NCI-H510A treated with DMSO at 0.1 percent for 48 hours (cell line): Measurements from ENCODE around the gene TDRD9.
A peak's percentile ranks its signal among the peaks of the same experiment; 100 is the strongest.

Experiments used
- DNase-seq: peaks from one replicate; lab custom pipeline; 2025; lab: John Stamatoyannopoulos, UW

The TDRD9 gene

DNA sequence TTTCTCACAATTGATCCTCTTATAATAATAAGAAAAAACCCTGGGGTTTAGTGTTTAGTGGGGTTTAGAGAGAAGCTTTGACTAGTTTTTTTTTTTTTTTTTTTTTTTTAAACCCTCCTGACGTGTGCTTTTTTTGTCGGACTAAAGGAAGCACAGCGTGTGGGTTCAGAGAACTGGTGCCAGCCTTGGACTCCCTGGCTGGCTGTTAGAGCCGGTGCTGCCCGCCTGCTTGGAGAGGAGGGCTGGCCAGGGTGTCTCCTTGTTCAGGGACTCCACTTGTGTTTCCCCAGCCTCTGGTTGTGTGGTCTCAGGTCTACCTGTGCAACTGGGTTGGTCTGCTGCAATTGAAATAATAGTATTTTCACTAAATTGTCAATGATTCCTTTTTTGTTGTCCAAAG is 103.1 kb downstream of the TDRD9 start:
- peak; percentile 14 for DNase-seq

DNA sequence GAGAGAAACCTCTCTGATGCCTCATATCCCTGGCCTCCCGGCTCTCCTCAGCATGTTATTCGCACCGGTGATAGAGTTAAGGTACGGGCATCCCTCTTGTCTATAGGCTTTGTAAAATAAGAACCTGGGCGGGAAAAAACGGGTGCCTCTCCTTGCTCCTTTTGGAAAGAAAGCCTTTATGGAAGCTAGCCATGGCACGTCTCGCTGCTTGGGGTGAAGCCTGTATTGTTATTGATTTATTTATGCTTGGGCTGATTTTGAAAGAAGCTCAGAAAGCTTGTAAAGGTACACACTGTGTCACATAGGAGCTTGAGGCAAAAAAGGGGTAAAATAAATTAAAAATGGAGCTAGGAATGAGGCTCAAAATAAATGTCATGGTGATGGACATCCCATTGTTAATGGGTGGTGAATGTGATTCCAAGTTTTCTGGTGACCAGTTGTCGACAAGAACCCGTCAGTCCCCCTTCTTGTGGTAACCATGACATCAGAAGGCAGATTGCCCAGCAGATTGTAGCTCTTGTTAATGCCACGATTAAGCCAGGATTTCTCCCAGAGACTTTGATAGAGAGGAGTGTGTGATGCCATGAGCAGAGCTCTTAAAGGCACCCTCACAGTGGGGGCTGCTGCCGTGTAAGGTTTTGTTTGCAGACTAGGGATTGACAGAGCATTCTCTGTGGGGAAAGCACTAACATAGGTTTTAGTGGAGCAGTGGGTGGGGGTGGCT is 106.9 kb downstream of the TDRD9 start:
- no peak for DNase-seq

DNA sequence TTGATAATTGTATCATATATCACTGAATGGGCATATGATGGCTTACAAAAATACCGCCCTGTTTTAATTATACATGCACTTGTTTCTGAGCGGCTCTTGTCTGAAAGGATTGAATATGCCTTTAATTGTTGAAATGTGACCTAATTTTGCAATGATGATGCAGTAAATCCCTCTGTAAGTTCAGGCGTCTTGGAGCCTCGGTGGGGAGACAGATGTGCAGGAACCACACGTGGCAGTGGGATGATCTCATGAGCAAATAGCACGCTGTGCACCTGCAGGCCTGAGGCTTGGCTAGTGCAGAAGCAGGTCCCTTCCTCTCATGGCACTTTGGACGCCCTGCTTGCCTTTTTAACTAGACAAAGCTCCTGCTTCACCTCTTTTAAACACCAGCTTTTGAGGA is 108.0 kb downstream of the TDRD9 start:
- no peak for DNase-seq

DNA sequence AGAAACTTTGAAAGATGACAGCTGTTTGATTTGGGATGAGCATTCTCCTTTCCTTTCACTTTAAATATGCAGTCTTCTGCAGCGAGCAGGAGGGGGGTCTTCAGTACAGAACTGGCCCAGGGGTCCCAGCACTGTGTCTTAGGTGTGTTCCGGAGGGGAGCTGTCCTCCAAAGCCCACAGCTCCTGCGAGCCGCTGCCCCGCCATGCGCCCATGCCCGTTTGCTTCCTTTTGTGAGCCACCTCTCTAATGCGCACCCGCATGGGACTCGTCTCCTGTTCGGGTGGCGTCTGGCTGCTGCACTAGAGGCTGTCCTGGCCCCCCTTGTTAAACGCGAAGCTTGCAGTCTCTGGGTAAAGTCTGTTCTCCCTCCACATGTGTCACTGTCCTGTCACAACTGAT is 108.8 kb downstream of the TDRD9 start:
- DNase-seq, result no peak

DNA sequence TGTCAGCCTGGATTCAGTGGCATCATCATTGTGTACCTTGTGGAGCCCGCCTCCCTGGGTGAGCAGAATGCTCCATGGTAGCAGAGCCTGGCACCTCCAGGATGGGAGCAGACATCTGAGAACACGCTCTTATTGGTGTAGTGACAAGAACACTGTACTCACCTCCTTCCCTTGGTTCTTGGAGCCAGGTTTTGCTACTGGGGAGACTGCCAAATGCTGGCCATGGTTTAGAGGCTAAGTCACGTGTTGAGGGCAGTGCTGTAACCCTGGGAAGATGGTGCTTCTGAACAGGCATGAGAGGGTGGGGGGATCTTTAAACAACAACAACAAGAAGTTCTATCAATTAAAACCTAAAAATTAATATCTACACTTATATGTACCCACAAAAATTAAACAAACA is 109.6 kb downstream of the TDRD9 start:
- DNase-seq, result no peak

DNA sequence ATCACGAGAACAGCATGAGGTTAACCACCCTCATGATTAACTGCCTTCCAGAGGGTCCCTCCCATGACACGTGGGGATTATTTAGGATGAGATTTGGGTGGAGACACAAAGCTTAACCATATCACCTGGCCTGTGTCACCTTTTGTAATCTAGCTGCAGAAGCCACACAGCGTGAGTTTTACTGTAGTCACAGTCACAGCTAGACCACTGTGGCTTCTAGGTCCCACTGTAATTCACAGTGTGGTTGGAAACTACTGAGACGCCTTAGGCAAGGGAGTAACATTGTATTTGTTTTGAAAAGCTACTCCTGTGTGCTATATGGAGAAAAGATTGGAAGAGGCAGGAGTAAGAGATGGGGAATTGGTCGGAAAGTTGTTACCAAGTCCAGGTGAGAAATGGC is 111.0 kb downstream of the TDRD9 start:
- DNase-seq, result no peak

DNA sequence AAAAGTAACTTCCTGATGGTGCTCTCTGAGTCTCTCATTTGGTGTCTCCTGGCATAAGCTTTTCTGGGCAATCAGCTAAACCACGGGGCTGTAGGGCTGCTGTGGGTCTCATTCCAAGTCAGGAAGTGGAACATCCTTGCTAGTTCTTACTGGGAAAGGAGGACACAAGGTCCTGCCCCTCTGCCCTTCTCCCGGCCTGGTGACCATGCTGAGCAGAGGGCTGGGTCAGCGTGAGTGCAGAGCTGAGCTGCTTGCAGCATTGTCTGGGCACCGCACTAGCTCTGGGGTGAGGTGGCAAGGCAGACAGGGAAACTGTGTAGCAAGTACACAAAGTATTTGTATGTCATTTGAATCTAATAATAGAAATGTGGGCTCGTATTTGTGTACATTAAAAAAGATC is 112.3 kb downstream of the TDRD9 start:
- no peak for DNase-seq

DNA sequence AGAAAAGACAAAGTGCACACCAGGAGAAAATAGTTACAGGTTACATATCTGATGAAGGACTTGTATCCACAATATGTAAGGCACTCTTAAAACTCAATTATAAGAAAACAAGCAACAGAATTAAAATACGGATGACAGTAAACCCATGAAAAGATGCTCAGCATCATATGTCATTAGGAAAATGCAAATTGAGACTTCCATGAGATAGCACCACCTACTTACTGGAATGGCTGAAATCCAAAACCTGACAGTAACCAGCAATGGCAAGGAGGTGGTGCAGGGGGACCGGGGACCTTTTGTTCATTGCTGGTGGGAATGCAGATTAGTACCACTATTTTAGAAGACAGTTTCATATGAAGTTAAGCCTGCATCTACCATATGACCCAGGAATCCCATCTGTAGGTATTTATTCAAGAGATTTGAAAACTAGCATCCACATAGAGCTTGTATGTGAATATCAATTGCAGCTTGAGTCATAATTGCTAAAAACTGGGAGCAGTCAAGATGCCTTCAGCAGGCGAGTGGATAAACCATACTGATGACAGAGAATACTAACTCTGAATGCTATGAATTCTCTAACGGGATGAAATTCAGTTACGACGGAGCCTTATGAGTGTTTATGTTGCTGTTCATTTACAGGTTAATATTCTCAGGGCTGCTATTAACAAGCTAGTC is 113.3 kb downstream of the TDRD9 start:
- no peak for DNase-seq

DNA sequence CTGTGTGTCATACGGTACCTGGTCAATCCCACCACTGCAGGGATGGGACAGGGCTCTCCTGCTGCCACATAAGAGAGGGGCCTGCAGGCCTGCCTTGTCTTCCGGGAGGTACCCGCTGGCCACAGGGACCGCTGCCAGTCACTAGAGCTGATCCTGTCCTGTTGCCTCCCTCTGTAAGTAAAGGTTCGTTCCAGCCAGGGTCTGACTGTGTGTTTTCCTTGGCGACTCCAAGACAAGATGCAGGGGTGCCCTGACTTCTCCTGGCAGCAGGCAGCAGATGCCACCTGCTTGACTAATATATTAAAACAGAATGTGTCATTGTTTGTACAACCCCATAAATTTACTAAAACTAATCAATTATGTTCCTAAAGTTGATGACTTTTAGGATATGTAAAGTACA is 115.8 kb downstream of the TDRD9 start:
- no peak for DNase-seq

DNA sequence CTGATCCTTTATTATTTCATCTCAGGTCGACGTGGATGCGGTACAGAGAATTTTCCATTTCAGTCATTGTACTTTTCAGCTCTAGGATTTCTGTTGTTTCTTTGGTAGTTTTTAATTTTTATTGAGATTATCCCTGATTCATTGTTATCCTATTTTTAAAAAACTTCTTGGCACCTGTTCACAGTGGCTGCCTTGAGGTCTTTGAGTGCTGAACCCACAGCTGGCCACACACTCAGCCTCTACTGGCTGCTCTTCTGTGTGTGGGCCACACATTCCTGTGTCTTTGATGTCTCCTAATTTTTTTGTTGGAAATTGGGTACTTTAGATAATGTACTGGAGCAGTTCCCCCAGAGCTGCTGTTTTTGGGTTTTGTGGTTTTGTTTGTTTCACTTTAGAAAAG is 119.5 kb downstream of the TDRD9 start:
- no peak for DNase-seq

DNA sequence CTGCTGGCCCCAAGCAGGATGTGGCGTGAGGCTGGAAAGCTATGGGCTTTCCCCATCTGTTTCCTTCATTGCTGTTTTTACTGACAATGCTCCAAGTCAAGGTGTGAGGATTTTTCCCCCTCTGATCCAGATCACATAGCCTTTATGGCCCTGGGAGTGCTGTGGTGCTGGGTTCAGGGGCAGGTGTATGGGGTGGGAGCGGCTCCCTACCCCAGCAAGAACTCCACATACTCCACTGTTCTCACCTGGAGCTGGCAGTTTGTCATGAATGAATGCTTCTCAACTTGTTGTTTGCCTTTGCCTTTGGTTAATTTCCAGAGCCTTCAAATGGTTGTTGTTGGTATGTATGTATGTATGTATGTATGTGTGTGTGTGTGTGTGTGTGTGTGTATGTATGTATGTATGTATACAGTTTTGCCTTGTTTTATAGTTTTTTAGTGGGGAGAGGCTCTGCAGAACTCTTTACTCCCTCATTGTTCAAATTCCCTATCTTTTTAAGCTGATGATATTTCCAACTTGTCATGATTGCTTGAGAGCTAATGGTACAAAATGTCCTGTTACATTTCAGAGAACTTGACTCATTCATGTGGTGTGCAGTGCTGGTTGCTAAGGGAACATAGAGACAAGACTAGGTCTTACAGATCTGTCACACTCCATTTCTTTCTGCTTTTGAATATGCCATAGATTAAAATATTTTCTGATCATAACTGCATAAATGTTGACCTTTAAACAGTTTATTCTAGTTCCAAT is 120.7 kb downstream of the TDRD9 start:
- no peak for DNase-seq

DNA sequence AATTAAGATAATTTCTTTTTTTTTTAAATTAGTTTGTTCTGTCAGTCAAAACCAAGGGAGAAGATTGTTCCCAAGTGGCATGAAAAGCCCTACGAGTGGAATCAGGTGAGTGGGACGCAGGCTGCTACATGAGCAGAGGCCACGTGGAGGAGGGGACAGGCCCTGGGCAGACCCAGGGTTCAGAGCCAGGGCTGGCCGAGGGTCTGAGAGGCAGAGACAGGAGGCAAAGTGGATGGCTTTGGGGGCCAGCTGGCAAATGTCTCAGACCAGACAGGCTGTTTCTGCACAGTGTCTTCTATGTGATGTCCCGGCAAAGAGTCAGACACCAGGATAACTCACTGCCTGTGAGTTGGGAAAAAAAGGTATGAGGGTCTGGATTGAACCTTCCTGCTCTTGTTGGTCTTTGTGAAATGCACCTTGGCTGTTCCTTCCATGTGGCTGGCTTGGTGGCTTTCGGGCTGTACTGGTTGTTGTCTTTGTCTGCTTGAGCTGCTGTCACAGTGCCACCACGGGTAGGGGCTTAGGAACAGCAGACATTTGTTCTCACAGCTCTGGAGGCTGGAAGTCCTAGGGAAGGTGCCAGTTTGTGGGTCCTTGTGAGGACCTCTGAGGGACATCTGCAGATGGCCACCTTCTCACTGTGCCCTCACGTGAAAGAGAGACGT is 121.5 kb downstream of the TDRD9 start:
- no peak for DNase-seq

DNA sequence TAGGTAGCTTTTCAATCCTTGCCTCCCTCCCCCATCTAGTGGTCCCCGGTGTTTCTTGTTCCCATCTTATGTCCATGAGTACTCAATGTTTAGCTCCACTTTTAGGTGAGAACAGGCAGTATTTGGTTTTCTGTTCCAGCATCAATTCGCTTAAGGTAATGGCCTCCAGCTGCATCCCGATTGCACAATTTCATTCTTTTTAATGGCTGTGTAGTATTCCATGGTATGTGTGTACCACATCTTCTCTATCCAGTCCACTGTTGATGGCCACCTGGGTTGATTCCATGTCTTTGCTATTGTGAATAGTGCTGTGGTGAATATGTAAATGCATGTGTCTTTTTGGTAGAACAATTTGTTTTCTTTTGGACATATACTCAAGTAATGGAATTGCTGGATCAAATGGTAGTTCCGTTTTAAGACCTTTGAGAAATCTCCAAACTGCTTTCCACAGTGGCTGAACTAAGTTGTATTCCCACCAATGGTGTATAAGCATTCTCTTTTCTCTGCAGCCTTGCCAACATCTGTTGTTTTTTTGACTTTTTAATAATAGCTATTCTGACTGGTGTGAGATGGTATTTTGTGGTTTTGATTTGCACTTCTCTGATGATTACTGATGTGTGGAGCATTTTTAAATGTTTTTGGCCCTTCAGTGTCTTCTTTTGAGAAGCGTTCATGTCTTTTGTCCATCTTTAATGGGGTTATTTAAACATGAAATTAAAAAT is 123.0 kb downstream of the TDRD9 start:
- no peak for DNase-seq

DNA sequence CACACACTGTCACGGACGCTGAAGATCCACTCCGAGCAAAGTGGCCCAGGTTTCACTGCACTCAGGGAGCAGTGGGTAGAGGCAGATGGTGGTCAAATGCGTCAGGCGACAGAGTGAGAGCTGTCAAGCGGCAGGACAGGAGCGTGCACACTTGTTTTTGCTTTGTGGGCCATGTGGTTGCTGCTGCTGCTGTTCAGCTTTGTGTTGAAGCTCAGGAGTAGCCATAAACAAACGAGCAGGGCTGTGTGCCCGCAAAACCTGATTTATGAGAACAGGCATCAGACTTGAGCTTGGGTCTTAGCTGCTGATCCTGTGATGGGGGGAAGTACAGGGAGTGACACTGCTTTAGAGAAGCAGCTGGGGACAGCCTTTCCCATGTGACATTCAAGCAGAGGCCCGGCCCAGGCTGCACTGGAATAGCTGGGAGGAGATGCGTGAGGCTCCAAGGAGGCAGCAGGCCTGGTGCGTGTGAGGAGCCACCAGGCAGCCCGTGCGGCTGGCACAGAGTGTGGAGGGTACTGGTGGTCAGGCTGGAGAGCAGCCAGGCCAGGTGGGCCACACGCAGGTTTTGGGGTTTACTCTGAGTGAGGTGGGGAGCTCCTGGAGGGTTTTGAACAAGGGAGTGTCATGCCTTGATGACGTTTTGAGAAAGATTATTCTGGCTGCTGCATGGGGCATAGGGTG is 126.1 kb downstream of the TDRD9 start:
- no peak for DNase-seq

DNA sequence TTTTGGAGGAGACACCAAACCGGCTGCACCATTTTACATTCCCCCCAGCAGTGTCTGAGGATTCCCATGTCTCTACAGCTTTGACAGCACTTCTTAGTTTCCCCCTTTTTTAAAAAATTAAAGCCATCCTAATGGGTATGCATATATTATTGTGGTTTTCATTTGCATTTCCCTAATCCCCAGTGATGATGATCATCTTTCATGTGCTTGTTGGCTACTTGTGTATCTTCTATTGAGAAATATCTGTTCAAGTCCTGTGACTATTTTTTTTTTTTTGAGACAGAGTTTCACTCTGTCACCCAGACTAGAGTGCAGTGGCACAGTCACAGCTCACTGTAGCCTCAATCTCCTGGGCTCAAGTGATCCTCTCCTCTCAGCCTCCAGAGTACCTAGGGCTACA is 134.0 kb downstream of the TDRD9 start:
- DNase-seq, result no peak

DNA sequence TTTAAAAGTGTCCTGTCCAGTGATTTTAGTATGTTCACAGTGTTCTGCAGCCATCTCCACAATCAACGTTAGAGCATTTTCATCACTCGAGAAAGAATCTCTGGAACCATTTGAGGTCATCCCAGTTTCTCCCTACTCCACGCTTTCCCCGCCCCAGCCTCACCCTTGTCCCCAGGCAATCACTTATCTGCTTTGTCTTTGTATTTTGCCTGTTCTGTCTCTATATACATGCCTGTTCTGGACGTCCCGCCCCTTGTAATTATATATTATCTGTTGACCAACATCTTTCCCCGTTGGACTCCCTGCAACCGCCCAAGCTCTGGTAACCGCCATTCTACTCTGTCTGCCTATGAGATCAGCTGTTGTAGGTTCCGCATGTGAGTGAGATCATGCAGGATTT is 135.7 kb downstream of the TDRD9 start:
- no peak for DNase-seq

DNA sequence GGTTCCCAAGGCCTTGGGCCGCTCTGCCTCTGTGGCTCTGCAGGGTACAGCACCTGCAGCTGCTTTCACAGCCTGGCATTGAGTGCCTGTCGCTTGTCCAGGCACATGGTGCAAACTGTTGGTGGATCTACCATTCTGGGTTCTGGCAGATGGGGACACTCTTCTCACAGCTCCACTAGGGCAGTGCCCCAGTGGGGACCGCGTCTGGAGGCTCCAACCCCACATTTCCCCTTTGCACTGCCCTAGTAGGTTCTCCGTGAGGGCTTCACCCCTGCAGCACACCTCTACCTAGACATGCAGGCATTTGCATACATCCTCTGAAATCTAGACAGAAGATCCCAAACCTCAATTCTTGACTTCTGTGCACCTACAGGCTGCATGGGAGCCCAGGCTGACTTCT is 138.0 kb downstream of the TDRD9 start:
- DNase-seq, result no peak

DNA sequence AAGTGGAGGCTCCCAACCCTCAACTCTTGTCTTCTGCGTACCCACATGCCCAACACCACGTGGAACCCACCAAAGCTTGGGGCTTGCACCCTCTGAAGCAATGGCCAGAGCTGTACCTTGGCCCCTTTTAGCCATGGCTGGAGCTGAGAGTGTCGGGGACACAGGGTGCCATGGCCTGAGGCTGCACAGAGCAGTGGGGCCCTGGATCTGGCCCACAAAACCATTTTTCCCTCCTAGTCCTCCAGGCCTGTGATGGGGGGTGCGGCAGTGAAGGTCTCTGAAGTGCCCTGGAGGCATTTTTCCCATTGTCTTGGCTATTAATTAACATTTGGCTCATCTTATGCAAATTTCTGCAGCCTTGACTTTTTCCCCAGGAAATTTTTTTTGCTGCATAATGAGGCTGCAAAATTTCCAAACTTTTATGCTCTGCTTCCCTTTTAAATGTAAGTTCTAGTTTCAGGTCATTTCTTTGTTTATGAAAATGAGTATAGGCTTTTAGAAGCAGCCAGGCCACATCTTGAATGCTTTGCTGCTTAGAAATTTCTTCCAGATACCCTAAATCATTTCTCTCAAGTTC is 138.6 kb downstream of the TDRD9 start:
- DNase-seq, result no peak

DNA sequence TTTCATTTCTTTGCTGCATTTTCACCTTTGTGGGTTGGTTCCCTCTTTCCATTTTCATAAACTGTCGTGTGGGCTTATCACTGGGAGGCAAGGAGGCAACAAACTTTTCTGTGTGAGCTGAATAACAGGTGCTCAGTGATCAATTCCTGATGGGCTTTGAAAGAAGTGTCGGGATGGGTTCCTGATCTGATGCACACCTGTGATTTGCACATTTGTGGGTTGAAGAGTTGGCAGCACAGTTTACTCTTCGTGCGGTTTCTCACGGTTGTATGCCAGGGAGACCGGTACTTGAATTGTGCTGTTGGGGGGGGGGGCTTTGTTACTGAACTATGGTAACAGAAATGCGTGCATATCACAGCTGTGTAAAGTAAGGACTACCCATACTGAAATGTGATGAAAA is 141.3 kb downstream of the TDRD9 start:
- no peak for DNase-seq

DNA sequence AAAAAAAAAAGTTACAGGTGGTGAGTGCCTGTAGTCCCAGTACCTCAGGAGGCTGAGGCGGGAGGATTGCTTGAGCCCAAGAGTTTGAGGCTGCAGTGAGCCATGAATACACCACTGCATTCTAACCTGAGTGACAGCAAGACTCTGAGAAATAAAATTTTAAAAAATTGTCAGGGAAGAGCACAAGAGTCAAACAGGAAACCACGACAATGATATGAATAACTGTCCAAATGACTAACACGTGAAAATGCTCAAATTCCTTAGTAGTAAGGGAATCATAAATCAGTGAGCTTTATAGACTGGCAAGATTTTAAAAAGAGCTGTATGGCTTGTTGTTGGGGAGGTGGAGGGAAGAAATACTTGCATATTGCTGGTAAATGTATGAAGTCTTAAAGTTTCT is 144.3 kb downstream of the TDRD9 start:
- no peak for DNase-seq

DNA sequence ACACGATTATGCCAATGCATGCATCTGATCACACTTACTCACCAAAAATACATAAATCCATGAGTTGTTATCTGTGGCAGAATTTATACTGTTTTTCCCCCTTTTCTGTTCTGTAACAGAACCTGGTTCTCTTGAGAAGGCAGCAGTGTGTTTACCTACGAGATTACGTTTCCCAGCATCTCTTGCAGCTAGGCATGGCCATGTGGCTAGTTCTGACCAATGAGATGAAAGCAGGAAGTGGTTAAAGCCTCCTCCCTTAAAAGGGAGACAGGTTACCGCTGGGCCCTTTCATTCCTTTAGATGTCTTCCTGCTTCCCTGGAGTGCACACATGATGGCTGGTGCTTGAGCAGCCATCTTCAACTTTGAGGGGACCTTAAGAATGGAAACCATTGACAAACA is 145.5 kb downstream of the TDRD9 start:
- DNase-seq, result no peak
